Gastroesophageal sphincter (tissue), 4 donors: ENCODE results near the gene SORCS3. TPM values are rescaled to one million over a fixed set of nuclear protein-coding genes. Genes with fewer than 3 reads are reported as not detected.

Experiments
- ATAC-seq: fragments of 150-250 bp; one replicate; pipeline ENCODE4 v1.9.1; 2016; ENCODE audit warnings: mild to moderate bottlenecking, moderate library complexity
- H3K27ac ChIP-seq, 4 donors: fragments of 200-600 bp; sonication (generic) in 3 of 4; 1 replicate in 3 of 4; 2 replicates in 1 of 4; pipeline ENCODE4 v1.5.1; 2016 to 2019
- H3K27me3 ChIP-seq: fragments of 200-600 bp; sonication (generic); one replicate; pipeline ENCODE4 v1.5.1; 2019
- H3K36me3 ChIP-seq, 2 donors: fragments of 200-600 bp; sonication (generic); one replicate each; pipeline ENCODE4 v1.5.1; 2019; ENCODE audit warnings: control low read depth in 1 of 2
- H3K4me1 ChIP-seq, 3 donors: fragments of 200-600 bp; sonication (generic); 1 replicate in 2 of 3; 2 replicates in 1 of 3; pipeline ENCODE4 v1.5.1; 2016 to 2019; ENCODE audit warnings: control low read depth in 2 of 3
- H3K4me3 ChIP-seq, 2 donors: fragments of 200-600 bp; sonication (generic); one replicate each; pipeline ENCODE4 v1.5.1; 2019; ENCODE audit warnings: mild to moderate bottlenecking in 1 of 2, moderate library complexity in 1 of 2
- H3K9me3 ChIP-seq, 3 donors: fragments of 200-600 bp; sonication (generic); one replicate each; pipeline ENCODE4 v1.5.1; 2017 to 2019; ENCODE audit warnings: control low read depth in 2 of 3
- EP300 ChIP-seq: sonication (generic); formaldehyde crosslinking; IDR thresholded peaks from one replicate; pipeline ENCODE4 v1.6.1; 2017; ENCODE audit warnings: antibody characterized with exemption, mild to moderate bottlenecking
- POLR2A ChIP-seq, 2 donors: fragments of 450-650 bp; IDR thresholded peaks; one replicate each; pipeline ENCODE4 v1.6.1; 2017; ENCODE audit warnings: antibody characterized with exemption in 2 of 2, mild to moderate bottlenecking in 2 of 2, moderate library complexity in 1 of 2
- POLR2AphosphoS5 ChIP-seq: sonication (generic); formaldehyde crosslinking; IDR thresholded peaks from one replicate; pipeline ENCODE4 v1.6.1; 2017; ENCODE audit warnings: antibody characterized with exemption
- WGBS, 2 donors: methylation state at CpG; one replicate each; pipeline ENCODE4 v1.1.5; 2018; ENCODE audit warnings: low coverage in 1 of 2; 5-methylcytosine and 5-hydroxymethylcytosine counted together
- total RNA-seq, 4 donors: library from RNA; depleted of rRNA; stranded (reverse); fragments of >200 nt; gene quantifications; one replicate each; pipeline ENCODE4 v1.1.0, GENCODE V29; 2016
- TF ChIP-seq, protein P1 (sequence below), 4 experiments: fragments of 200-600 bp in 2 of 4; fragments of 450-650 bp in 2 of 4; sonication (generic) in 1 of 4; IDR thresholded peaks; one replicate each; pipeline ENCODE4 v1.5.1; 2017 to 2019; ENCODE audit warnings: antibody characterized with exemption in 4 of 4, mild to moderate bottlenecking in 2 of 4, moderate library complexity in 2 of 4

SORCS3 gene
- total RNA-seq, 4 donors from 2014 or later, result 0.31 to 1.3 (median 0.69) TPM; not detected in 1

DNA sequence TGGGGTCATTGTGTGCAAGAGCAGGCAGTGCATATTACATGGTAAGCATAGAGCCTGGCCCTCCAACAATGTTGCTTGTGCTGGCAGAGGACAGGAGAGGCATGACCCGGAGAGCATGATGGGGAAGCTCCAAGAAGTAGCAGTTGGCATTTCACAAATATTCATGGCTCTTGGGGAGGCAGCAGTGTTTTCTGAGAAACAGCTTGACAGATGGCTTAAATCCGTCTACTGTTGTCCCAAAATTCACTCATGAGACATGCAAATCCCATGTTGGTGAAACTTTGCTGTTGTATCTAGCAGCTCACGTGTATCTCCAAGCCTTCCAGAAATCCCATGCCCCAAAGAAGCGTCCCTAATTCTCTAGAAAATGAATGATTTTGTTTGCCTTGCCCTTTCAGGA lies 487.0 kb downstream of the SORCS3 start:
- no peak for ATAC-seq
- no peak for TF ChIP-seq EP300

DNA sequence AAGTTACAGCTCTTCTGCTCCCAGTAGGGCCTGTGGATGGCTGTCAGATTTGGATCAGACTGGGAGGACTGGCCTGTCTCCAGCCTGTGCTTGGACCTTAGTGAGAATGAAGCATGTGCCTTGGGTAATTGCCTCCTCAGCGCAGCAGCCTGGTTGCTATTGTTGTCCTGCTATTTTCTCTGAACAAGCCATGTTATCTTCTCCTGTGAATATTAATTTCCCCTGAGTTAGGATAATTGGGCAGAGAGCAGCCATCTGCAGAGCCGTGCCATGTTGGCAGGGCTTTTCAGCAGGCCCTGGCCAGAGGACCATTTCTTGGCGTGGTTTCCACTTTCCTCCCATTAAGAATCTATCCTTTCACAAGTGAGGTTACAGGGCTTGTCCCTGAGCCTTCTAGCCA lies 497.3 kb downstream of the SORCS3 start:
- Histone ChIP-seq H3K27ac (no peak overlapping the region), H3K9me3 (no peaks in the 10 kb centered on the region), H3K4me3 (no peak overlapping the region), H3K36me3 (no peaks in the 10 kb centered on the region), H3K27me3 (no peaks in the 10 kb centered on the region), H3K4me1 (no peaks in the 10 kb centered on the region)
- 65 to 83% methylated on average over 2 to 3 of the region's 3 CpGs for WGBS, 2 donors
- TF ChIP-seq POLR2A (IDR thresholded peaks at IDR 0.05), result no peak
- TF ChIP-seq, protein P1, sequence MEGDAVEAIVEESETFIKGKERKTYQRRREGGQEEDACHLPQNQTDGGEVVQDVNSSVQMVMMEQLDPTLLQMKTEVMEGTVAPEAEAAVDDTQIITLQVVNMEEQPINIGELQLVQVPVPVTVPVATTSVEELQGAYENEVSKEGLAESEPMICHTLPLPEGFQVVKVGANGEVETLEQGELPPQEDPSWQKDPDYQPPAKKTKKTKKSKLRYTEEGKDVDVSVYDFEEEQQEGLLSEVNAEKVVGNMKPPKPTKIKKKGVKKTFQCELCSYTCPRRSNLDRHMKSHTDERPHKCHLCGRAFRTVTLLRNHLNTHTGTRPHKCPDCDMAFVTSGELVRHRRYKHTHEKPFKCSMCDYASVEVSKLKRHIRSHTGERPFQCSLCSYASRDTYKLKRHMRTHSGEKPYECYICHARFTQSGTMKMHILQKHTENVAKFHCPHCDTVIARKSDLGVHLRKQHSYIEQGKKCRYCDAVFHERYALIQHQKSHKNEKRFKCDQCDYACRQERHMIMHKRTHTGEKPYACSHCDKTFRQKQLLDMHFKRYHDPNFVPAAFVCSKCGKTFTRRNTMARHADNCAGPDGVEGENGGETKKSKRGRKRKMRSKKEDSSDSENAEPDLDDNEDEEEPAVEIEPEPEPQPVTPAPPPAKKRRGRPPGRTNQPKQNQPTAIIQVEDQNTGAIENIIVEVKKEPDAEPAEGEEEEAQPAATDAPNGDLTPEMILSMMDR (IDR thresholded peaks at IDR 0.05), result no peak
- TF ChIP-seq EP300, result no peak
- no peak for TF ChIP-seq POLR2AphosphoS5
- no peak for ATAC-seq

More for the DNA sequence above, 487.0 kb downstream of the SORCS3 start:
- H3K27me3 ChIP-seq, result no peaks in the 10 kb centered on the region
- no peaks in the 10 kb centered on the region for H3K9me3 ChIP-seq
- no peak overlapping the region for H3K27ac ChIP-seq
- H3K4me1 ChIP-seq, result no peaks in the 10 kb centered on the region
- no peaks in the 10 kb centered on the region for H3K36me3 ChIP-seq
- H3K4me3 ChIP-seq, result no peak overlapping the region
- WGBS, 2 donors, result 93 to 100% methylated on average over 3 to 4 of the region's 4 CpGs

GRCh38 chr10:105139363-105139896 lies 498.3 kb downstream of the SORCS3 start:
- TF ChIP-seq EP300, result no peak
- TF ChIP-seq POLR2AphosphoS5, result no peak
- TF ChIP-seq, protein P1 (IDR thresholded peaks at IDR 0.05), result no peak
- TF ChIP-seq POLR2A (IDR thresholded peaks at IDR 0.05), result no peak
- Histone ChIP-seq H3K27me3 (no peaks in the 10 kb centered on the region), H3K36me3 (no peaks in the 10 kb centered on the region), H3K9me3 (no peaks in the 10 kb centered on the region), H3K4me1 (no peaks in the 10 kb centered on the region), H3K4me3 (no peak overlapping the region), H3K27ac (no peak overlapping the region)
- no peak for ATAC-seq
- 83 to 86% methylated on average over 5 of the region's 6 CpGs for WGBS, 2 donors

- Histone ChIP-seq H3K9me3 (no peaks in the 10 kb centered on the region), H3K36me3 (no peaks in the 10 kb centered on the region), H3K4me1 (no peaks in the 10 kb centered on the region), H3K27me3 (no peaks in the 10 kb centered on the region), H3K4me3 (no peak overlapping the region), H3K27ac (no peak overlapping the region)
- TF ChIP-seq POLR2AphosphoS5, result no peak
- TF ChIP-seq, protein P1 (IDR thresholded peaks at IDR 0.05), result no peak
- TF ChIP-seq POLR2A (IDR thresholded peaks at IDR 0.05), result no peak
- no peak for TF ChIP-seq EP300
- WGBS, 2 donors, result 90 to 91% methylated on average over 3 of the region's 3 CpGs
- ATAC-seq, result no peak
Measured at GRCh38 chr10:105140600-105140999, 499.5 kb downstream of the SORCS3 start.

DNA sequence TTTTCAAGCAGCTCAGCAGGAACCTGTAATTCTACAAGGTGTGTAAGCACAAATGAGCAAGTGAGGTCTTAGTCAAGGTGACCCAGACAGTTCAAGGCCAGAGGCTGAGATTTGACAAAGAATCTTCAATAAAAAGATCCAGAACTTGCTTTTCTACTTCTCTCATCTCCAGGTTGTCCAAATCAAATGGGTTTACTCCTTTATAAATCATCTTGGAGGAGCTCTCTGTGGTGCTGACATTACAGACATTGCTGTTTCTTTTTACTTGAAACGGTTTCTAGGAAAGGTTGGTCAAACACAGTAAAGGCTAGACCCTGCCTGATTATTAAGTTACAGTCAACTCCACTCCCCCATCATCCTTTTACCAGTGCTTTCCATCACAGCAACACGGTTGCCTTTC lies 504.6 kb downstream of the SORCS3 start:
- H3K9me3 ChIP-seq, result no peaks in the 10 kb centered on the region
- H3K36me3 ChIP-seq, result no peaks in the 10 kb centered on the region
- no peak for TF ChIP-seq EP300
- no peak for TF ChIP-seq POLR2A (IDR thresholded peaks at IDR 0.05)
- TF ChIP-seq POLR2AphosphoS5, result no peak
- TF ChIP-seq, protein P1 (IDR thresholded peaks at IDR 0.05), result no peak
- WGBS, 2 donors, result 16 to 100% methylated on average over 1 to 2 of the region's 2 CpGs
- H3K27ac ChIP-seq, result no peak overlapping the region
- H3K4me3 ChIP-seq, result no peak overlapping the region
- H3K4me1 ChIP-seq, result no peaks in the 10 kb centered on the region
- no peaks in the 10 kb centered on the region for H3K27me3 ChIP-seq
- no peak for ATAC-seq
